ENCODE results near the gene BMPR1A. TPM values are rescaled to one million over a fixed set of nuclear protein-coding genes. Genes with fewer than 3 reads are reported as not detected.

The BMPR1A gene
- total RNA-seq, 1 experiment from 2014 or later, result 42.6 TPM

GRCh38 chr10:86790394-86790793, 34.0 kb downstream of the BMPR1A start:
- BruUV-seq (replicated peaks), result no TSS peak
- ChIA-PET POLR2A (no interaction called here), RAD21 (ENCODE audit: low non-redundant PET in 1 of 2, low total read pairs in 2 of 2, uncharacterized antibody in 2 of 2, unreplicated experiment in 2 of 2) (no interaction called here), CTCF (no interaction called here)
- Histone ChIP-seq H3K9me3 (ENCODE audit: control insufficient read depth in 1 of 2, insufficient read depth in 1 of 2, low read depth in 1 of 2, low read length in 2 of 2) (no peaks in the 10 kb centered on the region), H3K4me3 (replicated peaks in 1 of 2; ENCODE audit: low read depth in 1 of 2, low read length in 2 of 2) (no peak overlapping the region), H3K9ac (ENCODE audit: low read length) (no peak overlapping the region), H2AFZ (ENCODE audit: low read depth, low read length, poor library complexity, severe bottlenecking) (no peak overlapping the region), H3K9me2 (ENCODE audit: insufficient read depth) (no peaks in the 10 kb centered on the region), H3K36me3 (ENCODE audit: control insufficient read depth in 1 of 2, insufficient read depth in 2 of 2, low read length in 2 of 2) (0 out of 4 replicates have a peak, but pooled peaks cover 0 to 3% of the 10 kb centered on the region in 2 experiments), H3K4me1 (ENCODE audit: control insufficient read depth in 1 of 2, insufficient read depth in 2 of 2, low read length in 2 of 2) (peaks cover 3 to 7% of the 10 kb centered on the region in 2 experiments), H3K27me3 (ENCODE audit: insufficient read depth, low read length) (no peaks in the 10 kb centered on the region), H3K79me2 (ENCODE audit: insufficient read depth, low read length) (peaks cover 54% of the 10 kb centered on the region), H3K27ac (ENCODE audit: low read depth, low read length) (no peak overlapping the region), H3K4me2 (ENCODE audit: low read length) (no peak overlapping the region), H4K20me1 (ENCODE audit: insufficient read depth) (0 out of 2 replicates have a peak, but pooled peaks cover 5% of the 10 kb centered on the region)
- DNase-seq (ENCODE audit: low read depth, low spot score) (no peak), ATAC-seq (no peak)
- intact Hi-C loops (cut with micrococcal nuclease), result no loop called here
- TF ChIP-seq CEBPB (IDR thresholded peaks at IDR 0.05; ENCODE audit: low read depth) (no peak), MAX (IDR thresholded peaks at IDR 0.05) (no peak), CTCF (IDR thresholded peaks at IDR 0.05 in 2 of 3, conservative IDR thresholded peaks at IDR 0.05 in 1 of 3; ENCODE audit: borderline replicate concordance in 1 of 3, insufficient read depth in 1 of 3, low read depth in 2 of 3, low read length in 2 of 3) (no peak), YY1 (IDR thresholded peaks at IDR 0.05; ENCODE audit: extremely low read depth, insufficient replicate concordance, low read depth, low read length) (no peak), FOSL1 (IDR thresholded peaks at IDR 0.05; ENCODE audit: low read depth) (no peak), POLR2AphosphoS5 (IDR thresholded peaks at IDR 0.05; ENCODE audit: low read depth, low read length) (no peak), CBX3 (IDR thresholded peaks at IDR 0.05; ENCODE audit: low read depth) (no peak), SRF (IDR thresholded peaks at IDR 0.05; ENCODE audit: low read depth) (no peak), EGR1 (IDR thresholded peaks at IDR 0.05; ENCODE audit: low read depth) (no peak), ZNF274 (IDR thresholded peaks at IDR 0.05; ENCODE audit: low read depth, low read length) (no peak)
